Fibroblast of gingiva (primary cell): Measurements from ENCODE around the gene HMX2.
A peak's percentile ranks its signal among the peaks of the same experiment; 100 is the strongest.

Experiments
- DNase-seq: peaks from one replicate; pipeline ENCODE4 v3.0.0-alpha.2; 2011; ENCODE audit warnings: low read depth

The HMX2 gene

GRCh38 chr10:123139521-123140163, 8.3 kb upstream of the HMX2 start:
- no peak for DNase-seq

GRCh38 chr10:123140164-123140982, 7.6 kb upstream of the HMX2 start:
- DNase-seq: no peak

- no peak for DNase-seq
Observed at GRCh38 chr10:123140983-123141390, 6.9 kb upstream of the HMX2 start.

GRCh38 chr10:123141791-123142700, 5.9 kb upstream of the HMX2 start:
- DNase-seq: no peak

- DNase-seq: no peak
Observed at GRCh38 chr10:123142701-123143161, 5.2 kb upstream of the HMX2 start.

GRCh38 chr10:123143162-123143824, 4.6 kb upstream of the HMX2 start:
- DNase-seq: no peak

GRCh38 chr10:123143825-123144168, 4.1 kb upstream of the HMX2 start:
- DNase-seq: no peak

- DNase-seq: no peak
Observed at GRCh38 chr10:123144697-123145541, 3.0 kb upstream of the HMX2 start.

GRCh38 chr10:123145542-123146012, 2.4 kb upstream of the HMX2 start:
- DNase-seq: no peak

- DNase-seq: no peak
Observed at GRCh38 chr10:123146013-123146893, 1.7 kb upstream of the HMX2 start.

GRCh38 chr10:123146894-123147634, 872 bp upstream of the HMX2 start:
- no peak for DNase-seq

- DNase-seq: no peak
Observed at GRCh38 chr10:123148414-123149161, 652 bp downstream of the HMX2 start.

GRCh38 chr10:123149162-123149567, 1.2 kb downstream of the HMX2 start:
- no peak for DNase-seq

- peak; percentile 36 for DNase-seq
Observed at GRCh38 chr10:123149568-123150270, 1.8 kb downstream of the HMX2 start.

GRCh38 chr10:123150271-123150985, 2.5 kb downstream of the HMX2 start:
- no peak for DNase-seq

GRCh38 chr10:123150986-123151736, 3.2 kb downstream of the HMX2 start:
- no peak for DNase-seq
